Measurements from ENCODE around the gene AGBL4. TPM values are rescaled to one million over a fixed set of nuclear protein-coding genes. Genes with fewer than 3 reads are reported as not detected.
"Not testable (repeated sequence)": the region's sequence is repeated elsewhere in the genome, so short reads cannot be mapped to it uniquely, and the experiment has no call there.

Gene AGBL4
- total RNA-seq, 6 experiments from 2014 or later: 0.06 to 1.8 (median 0.93) TPM

DNA sequence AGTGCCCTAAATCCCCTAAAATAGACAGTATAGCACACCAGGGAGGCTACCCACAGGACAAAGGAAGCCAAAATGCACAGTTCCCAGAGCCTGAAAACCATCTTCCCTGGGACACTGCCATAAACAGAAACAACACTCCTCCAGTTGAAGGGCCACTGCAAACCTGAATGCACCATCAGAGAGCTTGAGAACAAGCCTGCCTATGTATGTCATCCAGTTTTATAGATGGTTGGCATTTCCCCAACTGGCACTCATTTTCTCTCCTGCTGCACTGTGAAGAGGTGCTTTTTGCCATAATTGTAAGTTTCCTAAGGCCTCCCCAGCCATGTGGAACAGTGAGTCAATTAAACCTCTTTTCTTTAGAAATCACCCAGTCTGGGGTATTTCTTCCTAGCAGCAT lies 169.0 kb downstream of the AGBL4 start:
- Histone ChIP-seq H3K4me3 (no peak overlapping the region), H3K4me1 (no peaks in the 10 kb centered on the region), H3K27ac (no peak overlapping the region), H3K36me3 (no peaks in the 10 kb centered on the region), H3K27me3 (no peaks in the 10 kb centered on the region), H3K9me3 (no peaks in the 10 kb centered on the region)
- intact Hi-C loops (cut with DNase I): no loop called here
- TF ChIP-seq POLR2A (IDR thresholded peaks at IDR 0.05): no peak
- TF ChIP-seq, protein P1, sequence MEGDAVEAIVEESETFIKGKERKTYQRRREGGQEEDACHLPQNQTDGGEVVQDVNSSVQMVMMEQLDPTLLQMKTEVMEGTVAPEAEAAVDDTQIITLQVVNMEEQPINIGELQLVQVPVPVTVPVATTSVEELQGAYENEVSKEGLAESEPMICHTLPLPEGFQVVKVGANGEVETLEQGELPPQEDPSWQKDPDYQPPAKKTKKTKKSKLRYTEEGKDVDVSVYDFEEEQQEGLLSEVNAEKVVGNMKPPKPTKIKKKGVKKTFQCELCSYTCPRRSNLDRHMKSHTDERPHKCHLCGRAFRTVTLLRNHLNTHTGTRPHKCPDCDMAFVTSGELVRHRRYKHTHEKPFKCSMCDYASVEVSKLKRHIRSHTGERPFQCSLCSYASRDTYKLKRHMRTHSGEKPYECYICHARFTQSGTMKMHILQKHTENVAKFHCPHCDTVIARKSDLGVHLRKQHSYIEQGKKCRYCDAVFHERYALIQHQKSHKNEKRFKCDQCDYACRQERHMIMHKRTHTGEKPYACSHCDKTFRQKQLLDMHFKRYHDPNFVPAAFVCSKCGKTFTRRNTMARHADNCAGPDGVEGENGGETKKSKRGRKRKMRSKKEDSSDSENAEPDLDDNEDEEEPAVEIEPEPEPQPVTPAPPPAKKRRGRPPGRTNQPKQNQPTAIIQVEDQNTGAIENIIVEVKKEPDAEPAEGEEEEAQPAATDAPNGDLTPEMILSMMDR (IDR thresholded peaks at IDR 0.05): no peak
- DNase-seq: no peak
- ATAC-seq: no peak

DNA sequence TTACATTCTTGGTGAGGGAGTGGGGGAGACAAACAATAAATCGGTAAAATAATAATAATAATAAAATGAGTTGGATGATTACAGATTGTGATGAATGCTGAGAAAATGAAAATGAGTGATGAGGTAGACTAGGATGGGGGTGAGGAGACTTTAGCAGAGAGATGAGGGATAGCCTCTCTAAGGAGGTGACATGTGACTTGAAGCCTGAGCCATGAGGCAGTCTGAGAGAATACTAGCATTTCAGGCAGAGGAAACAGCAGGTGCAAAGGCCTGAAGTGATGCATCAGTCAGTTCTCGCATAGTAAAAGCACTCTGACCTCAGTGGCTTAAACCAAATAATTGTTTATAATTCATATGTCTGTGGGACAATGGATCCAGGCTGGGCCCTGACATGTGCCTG lies 181.2 kb downstream of the AGBL4 start:
- intact Hi-C loops (cut with DNase I): no loop called here
- H3K9me3 ChIP-seq: peaks cover 0 to 4% (median 2%) of the 10 kb centered on the region in 4 donors

DNA sequence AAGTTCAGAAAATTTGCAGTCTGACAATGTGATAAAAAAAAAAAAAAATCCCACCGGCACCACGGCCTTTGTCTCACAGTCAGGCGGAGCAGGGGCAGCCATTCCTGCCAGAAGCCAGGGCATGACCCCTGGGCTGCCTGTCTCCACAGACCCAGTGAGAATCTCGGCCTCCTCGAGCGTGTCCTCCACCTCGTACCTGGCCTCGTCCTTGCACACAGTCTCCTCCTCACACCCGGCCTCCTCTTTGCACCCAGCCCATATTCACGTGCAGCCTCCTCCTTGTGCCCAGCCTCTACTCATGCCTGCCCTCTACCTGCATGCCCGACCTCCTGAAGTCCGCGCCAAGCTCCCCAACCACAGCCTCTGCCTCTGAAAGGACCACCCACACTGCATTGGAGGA lies 182.0 kb downstream of the AGBL4 start:
- DNase-seq (no peak), ATAC-seq (peak in 1 of 4 donors; percentile 41)
- H3K4me3 ChIP-seq: no peak overlapping the region
- H3K27me3 ChIP-seq: no peaks in the 10 kb centered on the region
- no peak overlapping the region for H3K27ac ChIP-seq
- no peaks in the 10 kb centered on the region for H3K4me1 ChIP-seq
- no peaks in the 10 kb centered on the region for H3K36me3 ChIP-seq
- peaks cover 0 to 3% (median 0%) of the 10 kb centered on the region in 4 donors for H3K9me3 ChIP-seq
- intact Hi-C loops (cut with DNase I): no loop called here
- 89% methylated on average over 5 of the region's 13 CpGs for WGBS (ENCODE audit: insufficient coverage, low coverage, low lambda C conversion rate, missing lambda C conversion rate)
- TF ChIP-seq, protein P1 (IDR thresholded peaks at IDR 0.05): no peak
- TF ChIP-seq POLR2A (IDR thresholded peaks at IDR 0.05): no peak

More for the DNA sequence above, 181.2 kb downstream of the AGBL4 start:
- Histone ChIP-seq H3K4me1 (no peaks in the 10 kb centered on the region), H3K4me3 (no peak overlapping the region), H3K27me3 (no peaks in the 10 kb centered on the region), H3K36me3 (no peaks in the 10 kb centered on the region), H3K27ac (no peak overlapping the region)
- DNase-seq (no peak), ATAC-seq (no peak)
- TF ChIP-seq, protein P1 (IDR thresholded peaks at IDR 0.05): no peak
- no peak for TF ChIP-seq POLR2A (IDR thresholded peaks at IDR 0.05)
- 55% methylated on average over 2 of the region's 2 CpGs for WGBS (ENCODE audit: insufficient coverage, low coverage, low lambda C conversion rate, missing lambda C conversion rate)

DNA sequence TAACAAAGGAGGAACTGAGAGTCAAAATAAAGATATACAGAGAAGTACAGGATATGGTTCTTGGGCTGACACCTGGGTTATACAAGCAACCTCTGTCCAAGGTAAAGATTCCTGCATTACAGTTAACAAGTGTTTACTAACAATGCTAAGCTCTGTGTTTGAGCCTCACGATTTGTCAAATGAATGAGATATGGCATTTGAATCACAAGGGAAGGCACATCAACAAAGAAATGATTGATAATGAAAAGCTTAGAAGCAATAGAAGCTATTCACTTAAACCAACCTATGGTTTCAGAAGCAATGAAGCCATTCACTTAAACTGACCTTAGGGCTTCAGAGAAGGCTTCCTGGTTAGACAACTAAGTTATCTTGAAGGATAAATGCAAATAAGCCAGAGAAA lies 199.5 kb downstream of the AGBL4 start:
- no peaks in the 10 kb centered on the region for H3K36me3 ChIP-seq
- no peak overlapping the region for H3K4me3 ChIP-seq
- H3K27me3 ChIP-seq: no peaks in the 10 kb centered on the region
- no peak for DNase-seq
- WGBS (ENCODE audit: insufficient coverage, low coverage, low lambda C conversion rate, missing lambda C conversion rate): 0% methylated on average over 1 of the region's 1 CpG
- TF ChIP-seq, protein P1 (IDR thresholded peaks at IDR 0.05): no peak
- no peak for TF ChIP-seq POLR2A (IDR thresholded peaks at IDR 0.05)
- H3K27ac ChIP-seq: no peak overlapping the region
- intact Hi-C loops (cut with DNase I): no loop called here
- H3K4me1 ChIP-seq: no peaks in the 10 kb centered on the region
- no peaks in the 10 kb centered on the region for H3K9me3 ChIP-seq
- ATAC-seq: no peak

DNA sequence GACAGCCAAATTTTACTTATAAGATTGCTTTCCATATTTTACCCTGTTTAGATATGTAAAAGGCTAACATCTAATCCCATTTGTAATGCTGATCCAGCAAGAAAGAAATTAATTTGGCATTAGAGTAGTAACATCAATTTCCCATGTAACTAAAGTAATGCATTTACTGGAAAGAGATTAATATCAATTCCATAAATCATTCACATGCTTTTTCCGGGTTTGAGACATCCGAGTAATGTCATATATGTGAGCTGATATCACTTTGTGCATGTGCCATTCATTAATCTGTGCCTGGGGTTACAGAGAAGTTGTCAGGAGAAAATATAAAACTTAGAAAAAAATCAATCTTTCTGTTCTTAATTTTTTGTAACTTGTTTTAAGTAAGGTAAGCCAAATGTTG lies 206.1 kb downstream of the AGBL4 start:
- Histone ChIP-seq H3K27ac (no peak overlapping the region), H3K27me3 (no peaks in the 10 kb centered on the region), H3K36me3 (no peaks in the 10 kb centered on the region), H3K4me3 (no peak overlapping the region), H3K9me3 (no peaks in the 10 kb centered on the region), H3K4me1 (no peaks in the 10 kb centered on the region)
- no peak for DNase-seq
- TF ChIP-seq, protein P1 (IDR thresholded peaks at IDR 0.05): no peak
- TF ChIP-seq POLR2A (IDR thresholded peaks at IDR 0.05): no peak
- 48% methylated on average over 2 of the region's 2 CpGs for WGBS (ENCODE audit: insufficient coverage, low coverage, low lambda C conversion rate, missing lambda C conversion rate)
- intact Hi-C loops (cut with DNase I): no loop called here
- no peak for ATAC-seq

DNA sequence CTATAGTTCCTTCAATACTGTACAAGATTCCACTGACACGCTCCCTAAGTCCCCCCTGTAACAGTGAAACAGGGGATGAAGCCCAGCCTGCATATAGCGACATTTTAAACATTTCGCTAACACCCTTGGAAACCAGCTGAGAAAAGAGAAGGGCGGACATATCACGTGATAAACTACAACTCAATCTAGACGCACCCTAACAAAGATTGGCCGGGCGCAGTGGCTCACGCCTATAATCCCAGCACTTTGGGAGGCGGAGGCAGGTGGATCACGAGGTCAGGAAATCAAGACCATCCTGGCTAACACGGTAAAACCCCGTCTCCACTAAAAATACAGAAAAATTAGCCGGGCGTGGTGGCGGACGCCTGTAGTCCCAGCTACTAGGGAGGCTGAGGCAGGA lies 236.7 kb downstream of the AGBL4 start:
- H3K36me3 ChIP-seq; H3K27me3 ChIP-seq; intact Hi-C loops (cut with DNase I); H3K27ac ChIP-seq; ATAC-seq; H3K9me3 ChIP-seq; H3K4me1 ChIP-seq; DNase-seq; H3K4me3 ChIP-seq: not testable (repeated sequence)
- WGBS (ENCODE audit: insufficient coverage, low coverage, low lambda C conversion rate, missing lambda C conversion rate): 75% methylated on average over 17 of the region's 17 CpGs
